Choroid plexus epithelial cell (primary cell): ENCODE measurements around the gene RHEBL1.
"Not testable (repeated sequence)": the region's sequence is repeated elsewhere in the genome, so short reads cannot be mapped to it uniquely, and the experiment has no call there.

Experiments
- DNase-seq: peaks from one replicate; pipeline ENCODE4 v3.0.0-alpha.2; 2010; ENCODE audit warnings: low read depth
- H3K4me3 ChIP-seq: 2 replicates; pipeline ENCODE4 v1.5.1; 2011; ENCODE audit warnings: low read depth, mild to moderate bottlenecking, control low read depth, low read length, moderate library complexity
- CTCF ChIP-seq: conservative IDR thresholded peaks from 2 replicates; pipeline ENCODE4 v1.5.1; 2011; ENCODE audit warnings: low read depth, mild to moderate bottlenecking, control low read depth, inconsistent platforms, low read length, moderate library complexity

Gene RHEBL1

DNA sequence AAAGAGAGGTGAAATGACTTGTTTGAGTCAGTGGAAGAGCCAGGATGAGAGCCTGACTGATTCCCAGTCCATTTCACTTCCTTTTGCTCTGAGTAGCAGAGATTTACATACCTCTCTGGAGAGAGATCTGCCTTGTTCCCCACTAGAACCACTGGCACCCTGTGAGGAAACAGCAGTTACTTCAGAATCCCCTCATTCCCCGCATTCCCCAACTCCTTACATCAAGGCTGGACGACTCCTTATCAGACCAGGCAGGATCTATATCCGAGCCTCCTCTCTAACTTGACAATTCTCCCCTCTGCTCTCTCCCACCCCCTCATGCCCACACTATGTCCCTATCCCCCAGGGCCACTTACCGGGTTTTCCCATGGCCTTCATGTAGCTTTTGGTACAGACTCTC, 3.7 kb downstream of the RHEBL1 start:
- TF ChIP-seq CTCF: no peak
- H3K4me3 ChIP-seq: no peak overlapping the region

GRCh38 chr12:49064767-49065152, 5.0 kb downstream of the RHEBL1 start:
- no peak for DNase-seq
- TF ChIP-seq CTCF: no peak
- no peak overlapping the region for H3K4me3 ChIP-seq

More for the DNA sequence above, 3.7 kb downstream of the RHEBL1 start:
- no peak for DNase-seq

DNA sequence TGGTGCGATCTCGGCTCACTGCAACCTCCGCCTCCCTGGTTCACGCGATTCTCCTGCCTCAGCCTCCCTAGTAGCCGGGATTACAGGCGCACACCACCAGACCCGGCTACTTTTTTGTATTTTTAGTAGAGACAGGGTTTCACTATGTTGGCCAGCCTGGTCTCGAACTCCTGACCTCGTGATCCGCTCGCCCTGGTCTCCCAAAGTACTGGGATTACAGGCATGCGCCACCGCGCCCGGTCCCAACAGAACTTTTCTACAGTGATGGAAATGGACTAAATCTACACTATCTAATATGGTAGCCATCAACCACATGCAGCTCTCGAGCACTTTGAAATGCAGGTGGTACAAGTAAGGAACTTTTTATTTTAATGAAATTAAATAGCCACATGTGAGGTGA, 7.9 kb downstream of the RHEBL1 start:
- H3K4me3 ChIP-seq, DNase-seq: not testable (repeated sequence)

DNA sequence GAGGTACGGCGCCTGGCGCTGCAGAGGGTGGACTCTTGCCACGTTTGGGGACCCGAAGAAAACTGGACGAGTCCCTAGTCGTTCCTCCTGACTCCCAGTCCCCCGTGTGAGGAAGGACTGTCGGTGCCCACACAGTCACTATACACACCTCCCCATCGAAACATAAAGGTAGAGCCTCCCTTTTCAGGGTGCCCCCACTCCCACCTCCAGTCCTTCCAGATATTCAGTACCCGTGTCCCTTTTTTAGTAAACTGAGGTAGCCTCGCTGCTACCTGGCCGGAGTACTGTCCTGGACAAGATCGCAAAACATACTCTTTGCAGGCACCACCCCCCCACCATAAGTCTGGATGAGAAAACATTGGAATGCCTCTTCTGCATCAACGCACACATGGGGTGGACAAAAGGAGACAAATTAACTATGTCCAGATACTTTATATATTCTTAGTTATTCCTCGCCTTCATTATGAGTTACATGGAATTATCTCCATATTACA, 8.6 kb downstream of the RHEBL1 start:
- peak overlapping the region; percentile 93 for H3K4me3 ChIP-seq
- DNase-seq: no peak
- TF ChIP-seq CTCF: no peak

DNA sequence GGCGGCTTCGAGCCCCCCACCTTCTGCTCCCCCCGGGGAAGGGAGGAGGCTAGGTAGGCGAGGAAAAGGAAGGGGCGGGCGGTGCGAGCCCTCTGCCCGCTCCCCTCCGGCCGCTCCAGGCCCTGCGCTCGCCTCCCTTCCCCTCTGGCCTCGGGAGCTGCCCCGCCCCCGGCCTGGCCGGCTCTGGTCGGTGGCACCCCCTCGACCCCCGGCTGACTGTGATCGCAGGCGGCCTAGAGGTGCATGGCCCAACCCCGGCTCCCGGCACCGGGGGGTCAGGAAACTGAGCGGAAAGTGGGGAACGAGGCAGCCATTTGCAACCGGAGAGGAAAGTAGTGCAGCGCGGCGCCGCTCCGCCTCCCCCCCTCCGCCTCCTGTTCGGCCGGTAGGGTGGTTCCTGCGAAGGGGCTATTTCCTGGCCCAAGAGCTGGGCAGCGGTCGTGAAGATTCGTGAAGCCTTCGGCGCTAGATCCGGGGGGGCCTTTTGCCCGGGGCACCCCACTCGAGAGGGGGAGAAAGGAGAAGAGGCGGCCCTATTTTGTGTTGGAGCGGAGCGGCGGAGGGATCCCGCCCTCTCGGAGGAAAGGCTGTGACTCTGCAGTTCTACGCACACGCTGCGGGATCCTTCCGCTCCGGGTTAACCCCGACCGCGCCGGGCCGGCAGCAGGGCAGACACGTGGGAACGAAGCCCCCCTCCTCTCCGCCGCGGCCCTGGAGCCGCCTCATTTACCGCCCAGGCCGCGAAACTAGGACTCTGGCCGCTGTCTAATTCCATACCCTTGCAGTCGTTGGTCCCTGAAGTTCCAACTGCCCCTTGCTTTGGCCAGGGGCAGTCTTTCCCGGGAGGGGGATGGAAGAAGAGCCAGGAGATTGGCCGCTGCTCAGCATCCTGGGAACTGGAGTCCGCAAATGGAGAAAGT, 9.3 kb downstream of the RHEBL1 start, which contains the start of gene KMT2D:
Gene KMT2D, minus strand, starts transcription at position 558 of the 920 bp plus-strand sequence. CDS start 5,470 bp downstream, outside the sequence.
- TF ChIP-seq CTCF: peak; percentile 38
- peak within 1 kb of the TSS; percentile 93 for H3K4me3 ChIP-seq
- DNase-seq: peak; percentile 98

- peak; percentile 37 for DNase-seq
- H3K4me3 ChIP-seq: peak overlapping the region; percentile 93
- no peak for TF ChIP-seq CTCF
Measured at GRCh38 chr12:49059299-49060171, 10.2 kb downstream of the RHEBL1 start.

- no peak for TF ChIP-seq CTCF
- no peak for DNase-seq
- H3K4me3 ChIP-seq: peak overlapping the region; percentile 93
Measured at GRCh38 chr12:49059045-49059298, 10.8 kb downstream of the RHEBL1 start.
